GM12864 (cell line): ENCODE data around the gene ELMOD3.
A peak's percentile ranks its signal among the peaks of the same experiment; 100 is the strongest.

Experiments
- DNase-seq: peaks from one replicate; pipeline ENCODE4 v3.0.0-alpha.2; 2011; ENCODE audit warnings: low read depth
- H3K4me3 ChIP-seq: 2 replicates; pipeline ENCODE4 v1.5.1; 2011; ENCODE audit warnings: mild to moderate bottlenecking, low read depth, low read length, control low read depth
- TF ChIP-seq, protein P1 (sequence below): IDR thresholded peaks from 2 replicates; pipeline ENCODE4 v1.5.1; 2011; ENCODE audit warnings: low read depth, mild to moderate bottlenecking, moderate library complexity, low read length, control low read depth, inconsistent platforms; ENCODE audit errors: missing control alignments

The ELMOD3 gene

DNA sequence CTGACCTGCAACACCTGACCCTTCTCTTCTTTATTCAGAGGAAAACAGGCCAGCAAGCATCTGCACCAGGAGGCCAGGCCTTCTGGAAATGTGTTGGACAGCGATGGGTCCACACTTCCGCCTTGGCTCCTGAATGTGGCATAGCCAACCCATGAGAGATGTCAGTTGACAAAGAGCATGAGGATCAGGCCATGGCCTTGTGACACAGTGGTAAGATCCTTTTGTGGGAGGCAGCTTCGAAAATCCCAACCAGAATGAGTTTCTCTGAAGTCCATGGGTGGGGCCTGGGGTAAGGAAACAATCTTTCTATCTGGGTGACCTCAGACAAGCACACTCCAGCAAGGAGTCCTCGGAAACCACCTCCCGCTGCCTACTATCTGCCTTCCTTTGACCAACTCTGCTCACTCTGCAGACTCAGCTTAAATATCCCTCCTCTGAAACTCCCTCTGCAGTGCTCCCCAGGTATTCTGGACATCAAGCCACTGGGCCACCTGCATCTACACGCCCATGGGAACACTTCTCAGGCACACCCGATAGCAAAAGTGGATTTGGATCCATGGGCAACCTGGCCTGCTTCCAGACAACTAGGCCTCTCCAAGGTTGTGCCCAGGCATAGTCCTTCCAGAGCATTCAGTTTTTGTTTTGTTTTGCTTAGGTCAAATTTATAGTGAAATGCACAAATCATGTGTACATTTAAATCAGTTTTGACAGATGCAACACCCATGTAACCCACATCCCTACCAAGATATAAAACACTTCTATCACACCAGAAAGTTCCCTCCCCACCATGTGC, 60.4 kb downstream of the ELMOD3 start:
- no peak for DNase-seq
- TF ChIP-seq, protein P1, sequence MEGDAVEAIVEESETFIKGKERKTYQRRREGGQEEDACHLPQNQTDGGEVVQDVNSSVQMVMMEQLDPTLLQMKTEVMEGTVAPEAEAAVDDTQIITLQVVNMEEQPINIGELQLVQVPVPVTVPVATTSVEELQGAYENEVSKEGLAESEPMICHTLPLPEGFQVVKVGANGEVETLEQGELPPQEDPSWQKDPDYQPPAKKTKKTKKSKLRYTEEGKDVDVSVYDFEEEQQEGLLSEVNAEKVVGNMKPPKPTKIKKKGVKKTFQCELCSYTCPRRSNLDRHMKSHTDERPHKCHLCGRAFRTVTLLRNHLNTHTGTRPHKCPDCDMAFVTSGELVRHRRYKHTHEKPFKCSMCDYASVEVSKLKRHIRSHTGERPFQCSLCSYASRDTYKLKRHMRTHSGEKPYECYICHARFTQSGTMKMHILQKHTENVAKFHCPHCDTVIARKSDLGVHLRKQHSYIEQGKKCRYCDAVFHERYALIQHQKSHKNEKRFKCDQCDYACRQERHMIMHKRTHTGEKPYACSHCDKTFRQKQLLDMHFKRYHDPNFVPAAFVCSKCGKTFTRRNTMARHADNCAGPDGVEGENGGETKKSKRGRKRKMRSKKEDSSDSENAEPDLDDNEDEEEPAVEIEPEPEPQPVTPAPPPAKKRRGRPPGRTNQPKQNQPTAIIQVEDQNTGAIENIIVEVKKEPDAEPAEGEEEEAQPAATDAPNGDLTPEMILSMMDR, result no peak
- no peak overlapping the region for H3K4me3 ChIP-seq

DNA sequence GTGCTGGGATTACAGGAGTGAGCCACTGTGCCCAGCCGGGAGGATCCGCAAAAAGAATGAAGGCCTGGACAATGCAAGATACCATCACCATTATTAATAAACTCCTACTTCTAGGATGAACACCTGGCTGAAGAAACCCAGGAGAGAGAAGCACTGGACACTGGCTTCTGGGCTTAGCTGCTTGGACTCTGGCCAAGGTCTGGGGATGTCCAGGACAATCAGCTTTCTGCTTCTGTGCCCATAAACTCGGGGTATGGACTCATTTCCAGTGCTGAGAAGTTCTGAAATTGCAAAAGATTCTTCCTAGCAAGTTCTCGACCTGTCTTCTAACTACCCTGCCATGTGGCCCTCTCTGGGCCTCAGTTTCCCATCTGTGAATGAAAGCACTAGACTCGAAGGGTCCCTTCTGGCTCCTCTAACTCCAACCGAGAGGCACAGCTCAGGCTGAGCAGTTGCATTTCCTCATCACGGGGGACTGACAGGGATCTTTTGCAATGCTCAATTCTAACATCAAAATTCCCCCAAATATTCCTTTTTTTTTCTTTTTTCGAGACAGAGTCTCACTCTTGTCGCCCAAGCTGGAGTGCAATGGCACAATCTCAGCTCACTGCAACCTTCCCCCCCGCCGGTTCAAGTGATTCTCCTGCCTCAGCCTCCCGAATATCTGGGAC, 61.5 kb downstream of the ELMOD3 start:
- DNase-seq, result no peak
- TF ChIP-seq, protein P1, result no peak
- H3K4me3 ChIP-seq, result no peak overlapping the region

DNA sequence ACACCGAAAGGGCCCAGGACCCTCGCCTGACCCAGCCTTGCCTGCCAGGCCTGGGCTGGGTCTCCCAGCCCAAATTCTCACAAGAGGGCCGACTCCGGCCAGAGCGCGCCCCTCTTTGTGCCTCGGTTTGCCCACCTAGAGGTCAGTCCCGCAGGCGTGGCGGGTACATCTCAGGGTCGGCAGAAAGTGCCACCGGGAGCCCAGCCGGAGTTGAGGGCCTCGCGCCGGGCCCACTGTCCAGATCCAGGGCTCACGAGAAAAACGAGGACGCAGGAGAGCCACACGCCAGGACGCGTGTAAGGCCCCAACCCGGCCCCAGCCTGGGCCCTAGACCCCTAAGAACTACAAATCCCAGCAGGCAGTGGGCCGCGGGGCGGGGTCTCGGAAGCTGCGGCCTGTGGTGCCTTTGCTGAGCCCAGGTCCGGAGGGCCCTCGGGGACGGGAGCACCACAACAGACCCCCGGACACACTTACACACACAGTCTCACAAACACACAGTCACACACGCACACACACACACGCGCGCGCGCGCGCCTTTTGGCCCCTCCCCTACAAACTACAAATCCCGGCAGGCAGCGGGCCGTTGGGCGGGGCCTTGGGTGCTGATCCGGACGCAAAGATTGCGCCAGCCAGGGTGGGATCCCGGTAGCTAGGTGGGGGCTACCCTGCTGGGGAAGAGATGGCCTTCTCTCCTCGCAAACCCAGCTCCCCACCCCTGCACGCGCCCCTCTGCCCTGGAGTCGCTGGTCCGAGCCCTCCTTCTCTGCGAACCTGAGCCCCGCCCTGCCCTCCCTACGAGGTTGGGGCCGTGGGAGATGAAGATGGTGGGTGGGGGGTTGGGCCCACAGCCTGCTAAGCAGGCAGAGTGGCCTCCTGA, 63.8 kb downstream of the ELMOD3 start, which contains the start of gene SH2D6:
SH2D6 (plus strand) TSS at position 583 of the 877 bp plus-strand sequence. CDS start 10,752 bp downstream, outside the sequence.
- TF ChIP-seq, protein P1, result no peak
- H3K4me3 ChIP-seq, result peak within 1 kb of the TSS; percentile 60
- peak; percentile 61 for DNase-seq

DNA sequence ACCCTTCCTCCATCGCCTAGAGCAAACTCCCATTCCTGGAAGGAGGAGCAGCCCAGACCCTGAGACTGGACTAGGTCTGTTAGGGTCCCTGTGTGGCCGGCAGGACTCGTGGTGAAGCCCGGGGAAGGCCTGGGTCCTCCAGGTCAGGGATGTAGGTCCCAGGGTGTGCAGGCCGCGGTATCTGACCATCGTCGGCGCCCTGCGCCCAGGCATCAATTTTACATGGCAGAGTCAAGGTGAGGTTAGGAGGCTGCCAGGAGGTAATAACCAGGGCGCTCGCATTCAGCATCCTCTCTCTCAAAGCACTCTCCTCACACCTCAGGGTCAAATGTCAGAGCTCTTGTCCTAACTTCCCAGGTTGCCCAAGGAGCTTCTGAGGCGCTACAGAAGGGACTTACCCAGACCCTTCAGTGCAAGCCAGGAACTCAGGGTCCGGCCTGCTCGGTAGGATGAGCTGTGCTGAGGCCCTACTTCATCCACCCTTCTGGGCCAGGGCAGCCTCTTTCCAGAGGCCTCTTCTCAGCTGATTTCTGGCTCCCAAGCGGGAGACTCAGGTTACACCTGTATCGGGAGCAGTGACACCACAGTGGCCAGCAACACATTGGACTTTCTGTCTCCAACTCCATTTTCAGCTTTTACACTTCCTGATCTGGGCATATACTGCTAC, 64.6 kb downstream of the ELMOD3 start:
- TF ChIP-seq, protein P1, result no peak
- DNase-seq, result no peak

DNA sequence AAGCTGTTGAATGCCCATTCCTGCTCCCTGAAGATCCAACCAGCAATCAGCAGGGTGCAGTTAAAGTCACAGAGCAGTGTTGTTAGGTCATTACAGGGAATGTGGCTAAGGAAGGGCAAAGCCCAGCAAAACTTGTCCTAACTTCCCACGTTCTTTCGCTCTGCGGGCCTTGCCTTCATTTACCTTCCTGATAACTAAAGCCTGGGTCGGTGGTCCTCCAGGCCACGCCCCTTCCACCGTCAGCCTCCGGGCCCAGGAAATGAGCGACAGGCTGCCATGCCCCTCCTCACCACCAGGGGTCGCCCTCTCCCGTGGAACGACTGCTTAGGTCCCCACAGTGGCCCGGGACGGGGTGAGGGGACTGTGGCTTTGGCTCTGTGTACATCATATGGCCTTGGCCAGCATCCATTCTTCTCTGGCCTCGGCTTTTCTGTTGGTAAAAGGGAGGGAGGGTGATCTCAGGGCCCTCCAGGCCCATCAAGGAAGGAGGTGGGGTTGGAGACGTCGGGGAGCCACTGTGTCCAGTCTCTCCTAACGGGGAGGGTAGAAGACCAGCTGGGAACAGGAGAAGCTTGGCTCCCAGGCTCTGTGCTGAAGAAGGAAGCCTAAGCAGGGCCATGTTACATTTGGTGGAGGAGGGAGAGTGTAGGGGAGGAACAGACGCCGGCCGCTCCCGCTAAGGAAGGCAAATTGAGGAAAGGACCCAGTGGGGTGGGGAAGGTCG, 66.1 kb downstream of the ELMOD3 start:
- TF ChIP-seq, protein P1, result peak; percentile 98
- no peak for DNase-seq
- H3K4me3 ChIP-seq, result no peak overlapping the region

More for the DNA sequence above, 64.6 kb downstream of the ELMOD3 start:
- peak overlapping the region; percentile 60 for H3K4me3 ChIP-seq
